ENCODE data around the gene ZNF205. TPM values are rescaled to one million over a fixed set of nuclear protein-coding genes. Genes with fewer than 3 reads are reported as not detected.

The ZNF205 gene
- total and polyA plus RNA-seq, 2 experiments from 2014 or later, result 16.6 to 29.1 TPM

DNA sequence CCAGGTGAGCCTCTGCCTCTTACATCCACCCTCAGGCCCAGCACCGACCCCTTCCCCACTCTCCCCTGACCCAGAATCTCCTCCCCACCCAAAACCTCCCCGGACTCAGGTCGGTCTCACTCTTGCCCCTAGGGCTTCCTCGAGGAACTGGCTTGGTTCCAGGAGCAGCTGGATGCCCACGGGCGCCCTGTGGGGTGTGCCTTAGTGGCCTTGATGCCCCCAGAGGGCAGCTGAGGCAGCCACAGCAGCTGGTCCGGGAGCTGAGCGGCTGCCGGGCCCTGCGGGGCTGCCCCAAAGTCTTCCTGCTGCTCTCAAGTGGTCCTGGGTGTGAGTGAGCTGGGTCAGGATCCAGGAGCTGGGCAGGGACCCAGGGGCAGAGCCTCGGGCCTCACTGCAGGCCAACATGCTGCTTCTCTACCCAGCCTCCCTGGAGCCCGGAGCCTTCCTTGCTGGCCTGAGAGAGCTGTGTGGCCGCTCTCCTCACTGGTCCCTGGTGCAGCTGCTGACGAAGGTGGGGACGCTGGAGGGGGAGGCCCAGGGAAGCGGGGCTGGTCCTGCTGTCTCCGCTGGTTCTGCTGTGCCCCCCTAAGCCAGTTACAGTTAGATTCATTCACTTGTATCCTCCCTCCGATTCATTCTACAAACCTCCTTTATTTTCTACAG is 32.1 kb downstream of the ZNF205 start (continued):
- TF ChIP-seq, protein P1, sequence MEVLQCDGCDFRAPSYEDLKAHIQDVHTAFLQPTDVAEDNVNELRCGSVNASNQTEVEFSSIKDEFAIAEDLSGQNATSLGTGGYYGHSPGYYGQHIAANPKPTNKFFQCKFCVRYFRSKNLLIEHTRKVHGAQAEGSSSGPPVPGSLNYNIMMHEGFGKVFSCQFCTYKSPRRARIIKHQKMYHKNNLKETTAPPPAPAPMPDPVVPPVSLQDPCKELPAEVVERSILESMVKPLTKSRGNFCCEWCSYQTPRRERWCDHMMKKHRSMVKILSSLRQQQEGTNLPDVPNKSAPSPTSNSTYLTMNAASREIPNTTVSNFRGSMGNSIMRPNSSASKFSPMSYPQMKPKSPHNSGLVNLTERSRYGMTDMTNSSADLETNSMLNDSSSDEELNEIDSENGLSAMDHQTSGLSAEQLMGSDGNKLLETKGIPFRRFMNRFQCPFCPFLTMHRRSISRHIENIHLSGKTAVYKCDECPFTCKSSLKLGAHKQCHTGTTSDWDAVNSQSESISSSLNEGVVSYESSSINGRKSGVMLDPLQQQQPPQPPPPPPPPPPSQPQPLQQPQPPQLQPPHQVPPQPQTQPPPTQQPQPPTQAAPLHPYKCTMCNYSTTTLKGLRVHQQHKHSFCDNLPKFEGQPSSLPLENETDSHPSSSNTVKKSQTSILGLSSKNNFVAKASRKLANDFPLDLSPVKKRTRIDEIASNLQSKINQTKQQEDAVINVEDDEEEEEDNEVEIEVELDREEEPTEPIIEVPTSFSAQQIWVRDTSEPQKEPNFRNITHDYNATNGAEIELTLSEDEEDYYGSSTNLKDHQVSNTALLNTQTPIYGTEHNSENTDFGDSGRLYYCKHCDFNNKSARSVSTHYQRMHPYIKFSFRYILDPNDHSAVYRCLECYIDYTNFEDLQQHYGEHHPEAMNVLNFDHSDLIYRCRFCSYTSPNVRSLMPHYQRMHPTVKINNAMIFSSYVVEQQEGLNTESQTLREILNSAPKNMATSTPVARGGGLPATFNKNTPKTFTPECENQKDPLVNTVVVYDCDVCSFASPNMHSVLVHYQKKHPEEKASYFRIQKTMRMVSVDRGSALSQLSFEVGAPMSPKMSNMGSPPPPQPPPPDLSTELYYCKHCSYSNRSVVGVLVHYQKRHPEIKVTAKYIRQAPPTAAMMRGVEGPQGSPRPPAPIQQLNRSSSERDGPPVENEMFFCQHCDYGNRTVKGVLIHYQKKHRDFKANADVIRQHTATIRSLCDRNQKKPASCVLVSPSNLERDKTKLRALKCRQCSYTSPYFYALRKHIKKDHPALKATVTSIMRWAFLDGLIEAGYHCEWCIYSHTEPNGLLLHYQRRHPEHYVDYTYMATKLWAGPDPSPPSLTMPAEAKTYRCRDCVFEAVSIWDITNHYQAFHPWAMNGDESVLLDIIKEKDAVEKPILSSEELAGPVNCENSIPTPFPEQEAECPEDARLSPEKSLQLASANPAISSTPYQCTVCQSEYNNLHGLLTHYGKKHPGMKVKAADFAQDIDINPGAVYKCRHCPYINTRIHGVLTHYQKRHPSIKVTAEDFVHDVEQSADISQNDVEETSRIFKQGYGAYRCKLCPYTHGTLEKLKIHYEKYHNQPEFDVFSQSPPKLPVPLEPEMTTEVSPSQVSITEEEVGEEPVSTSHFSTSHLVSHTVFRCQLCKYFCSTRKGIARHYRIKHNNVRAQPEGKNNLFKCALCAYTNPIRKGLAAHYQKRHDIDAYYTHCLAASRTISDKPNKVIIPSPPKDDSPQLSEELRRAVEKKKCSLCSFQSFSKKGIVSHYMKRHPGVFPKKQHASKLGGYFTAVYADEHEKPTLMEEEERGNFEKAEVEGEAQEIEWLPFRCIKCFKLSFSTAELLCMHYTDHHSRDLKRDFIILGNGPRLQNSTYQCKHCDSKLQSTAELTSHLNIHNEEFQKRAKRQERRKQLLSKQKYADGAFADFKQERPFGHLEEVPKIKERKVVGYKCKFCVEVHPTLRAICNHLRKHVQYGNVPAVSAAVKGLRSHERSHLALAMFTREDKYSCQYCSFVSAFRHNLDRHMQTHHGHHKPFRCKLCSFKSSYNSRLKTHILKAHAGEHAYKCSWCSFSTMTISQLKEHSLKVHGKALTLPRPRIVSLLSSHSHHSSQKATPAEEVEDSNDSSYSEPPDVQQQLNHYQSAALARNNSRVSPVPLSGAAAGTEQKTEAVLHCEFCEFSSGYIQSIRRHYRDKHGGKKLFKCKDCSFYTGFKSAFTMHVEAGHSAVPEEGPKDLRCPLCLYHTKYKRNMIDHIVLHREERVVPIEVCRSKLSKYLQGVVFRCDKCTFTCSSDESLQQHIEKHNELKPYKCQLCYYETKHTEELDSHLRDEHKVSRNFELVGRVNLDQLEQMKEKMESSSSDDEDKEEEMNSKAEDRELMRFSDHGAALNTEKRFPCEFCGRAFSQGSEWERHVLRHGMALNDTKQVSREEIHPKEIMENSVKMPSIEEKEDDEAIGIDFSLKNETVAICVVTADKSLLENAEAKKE (CRISPR knock-in tag; IDR thresholded peaks at IDR 0.05), result no peak
- no peak for TF ChIP-seq JUNB (IDR thresholded peaks at IDR 0.05; ENCODE audit: unreplicated experiment)
- no peak for TF ChIP-seq REST (IDR thresholded peaks at IDR 0.05; ENCODE audit: unreplicated experiment)
- TF ChIP-seq POLR2AphosphoS5 (IDR thresholded peaks at IDR 0.05; ENCODE audit: low read depth), result no peak
- TF ChIP-seq, protein P2, sequence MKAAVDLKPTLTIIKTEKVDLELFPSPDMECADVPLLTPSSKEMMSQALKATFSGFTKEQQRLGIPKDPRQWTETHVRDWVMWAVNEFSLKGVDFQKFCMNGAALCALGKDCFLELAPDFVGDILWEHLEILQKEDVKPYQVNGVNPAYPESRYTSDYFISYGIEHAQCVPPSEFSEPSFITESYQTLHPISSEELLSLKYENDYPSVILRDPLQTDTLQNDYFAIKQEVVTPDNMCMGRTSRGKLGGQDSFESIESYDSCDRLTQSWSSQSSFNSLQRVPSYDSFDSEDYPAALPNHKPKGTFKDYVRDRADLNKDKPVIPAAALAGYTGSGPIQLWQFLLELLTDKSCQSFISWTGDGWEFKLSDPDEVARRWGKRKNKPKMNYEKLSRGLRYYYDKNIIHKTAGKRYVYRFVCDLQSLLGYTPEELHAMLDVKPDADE (IDR thresholded peaks at IDR 0.05), result no peak
- no peak for TF ChIP-seq ZNF114 (CRISPR knock-in tag; IDR thresholded peaks at IDR 0.05)
- no peak for TF ChIP-seq NANOG (IDR thresholded peaks at IDR 0.05; ENCODE audit: borderline replicate concordance)
